ENCODE data around the gene HSD17B8.

The HSD17B8 gene

DNA sequence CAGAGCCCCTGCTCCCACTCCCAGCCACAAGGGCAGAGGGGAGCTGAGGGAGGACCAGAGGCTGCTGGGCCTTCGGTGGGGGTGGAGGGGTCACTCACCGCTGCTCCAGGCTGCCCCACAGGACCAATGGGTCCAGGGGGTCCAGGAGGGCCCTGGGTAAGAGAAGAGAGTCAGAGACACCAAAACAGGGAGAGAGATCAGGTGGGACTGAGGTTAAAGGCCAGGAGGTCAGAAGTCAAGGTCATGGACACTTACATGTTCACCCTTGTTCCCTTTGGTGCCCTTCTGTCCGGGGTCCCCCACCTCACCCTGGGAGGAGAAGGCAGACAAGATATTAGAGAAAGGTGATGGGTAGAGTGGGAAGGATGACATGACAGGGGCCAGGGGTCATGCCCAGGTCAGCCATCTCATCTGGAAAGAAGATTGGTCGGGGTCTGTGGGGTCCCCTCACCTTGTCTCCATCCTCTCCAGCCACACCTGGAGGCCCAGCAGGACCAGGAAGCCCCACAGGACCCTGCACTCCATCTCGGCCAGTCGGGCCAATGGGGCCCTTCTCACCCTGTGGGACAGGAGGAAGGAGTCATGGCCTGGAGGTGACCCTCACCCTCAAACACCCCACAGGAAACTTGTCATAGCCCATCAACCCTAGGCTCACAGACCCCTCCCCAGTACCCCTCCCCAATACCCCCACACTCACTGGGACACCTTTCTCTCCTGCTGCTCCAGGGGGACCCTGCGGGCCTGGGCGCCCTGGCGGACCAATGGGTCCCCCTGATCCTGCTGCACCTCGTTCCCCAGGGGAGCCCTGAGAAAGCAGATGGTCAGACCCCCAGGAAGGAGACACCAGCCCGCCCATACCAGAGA, 33.2 kb upstream of the HSD17B8 start:
- no peak for DNase-seq

DNA sequence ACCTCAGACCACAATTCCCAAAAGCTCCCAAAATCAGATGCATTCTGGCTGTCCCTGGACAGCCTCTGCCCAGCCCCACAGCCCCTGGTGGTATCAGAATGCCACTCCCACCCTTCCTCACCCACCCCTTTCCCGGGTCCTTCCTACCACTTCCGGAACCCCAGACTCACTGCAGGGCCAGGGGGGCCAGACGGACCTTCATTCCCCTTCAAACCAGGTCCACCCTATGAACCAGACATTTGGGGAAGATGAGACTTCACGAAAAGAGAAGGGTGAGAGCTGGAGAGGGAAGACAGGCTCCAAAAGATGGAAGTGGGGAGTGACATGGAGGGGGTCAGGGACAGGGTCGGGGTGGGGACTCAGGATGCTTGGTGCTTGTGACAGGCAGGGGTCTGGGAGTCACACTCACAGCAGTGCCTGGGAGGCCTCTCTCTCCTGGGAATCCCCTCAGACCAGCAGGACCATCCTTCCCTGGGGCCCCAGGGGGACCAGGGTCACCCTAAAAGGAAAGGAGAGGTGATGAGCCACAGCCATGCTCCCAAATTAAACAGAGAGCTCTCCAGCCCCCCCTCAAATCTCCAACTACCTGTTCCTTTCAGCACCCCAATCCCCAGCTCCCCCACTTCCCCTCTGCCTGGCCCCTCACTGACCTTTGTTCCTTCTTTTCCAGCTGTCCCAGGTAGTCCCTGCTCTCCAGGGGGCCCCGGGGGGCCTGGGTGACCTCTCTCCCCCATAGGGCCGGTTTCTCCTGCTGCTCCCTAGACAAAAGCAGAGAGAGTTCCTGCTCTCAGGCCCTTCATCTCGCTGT, 32.4 kb upstream of the HSD17B8 start:
- no peak for DNase-seq

DNA sequence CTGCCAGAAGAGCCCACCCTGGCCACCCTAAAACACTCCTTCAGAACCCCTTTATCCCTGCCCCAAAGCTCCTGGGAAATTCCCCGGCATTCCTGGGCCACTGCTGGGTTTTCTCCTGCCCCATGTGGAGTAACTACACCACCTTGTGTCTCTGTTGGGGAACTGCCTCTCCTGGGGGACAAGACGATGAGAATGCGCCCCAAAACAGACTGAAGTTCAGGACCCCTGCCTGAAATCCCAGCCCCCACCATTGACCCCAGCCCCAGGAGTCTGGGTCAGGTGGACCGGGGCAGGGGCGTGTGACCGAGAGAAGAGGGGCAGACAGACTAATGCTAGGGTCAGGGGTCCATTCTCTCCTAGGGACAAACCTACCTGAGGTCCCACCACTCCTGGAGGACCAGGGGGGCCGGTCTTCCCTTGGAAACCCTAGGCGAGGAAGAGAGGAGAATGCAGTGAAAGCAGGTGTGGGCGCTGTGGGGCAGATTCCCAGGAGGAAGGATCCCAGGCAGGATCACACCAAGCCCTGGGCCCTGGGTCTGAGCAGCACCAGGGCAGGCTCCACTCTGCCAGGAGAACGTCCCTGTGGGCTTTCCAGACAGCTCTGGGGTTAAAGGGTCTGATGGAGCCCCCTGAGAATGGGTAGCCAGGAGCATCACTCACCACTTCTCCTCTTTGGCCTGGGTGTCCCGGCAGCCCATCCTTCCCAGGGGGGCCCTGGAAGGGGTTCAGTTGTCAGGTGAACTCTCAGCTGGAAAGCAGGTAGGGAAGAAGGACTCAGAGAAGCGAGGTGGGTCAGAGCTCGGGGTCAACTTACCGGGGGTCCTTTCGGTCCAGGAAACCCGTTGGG, 31.5 kb upstream of the HSD17B8 start:
- peak; percentile 25 for DNase-seq

DNA sequence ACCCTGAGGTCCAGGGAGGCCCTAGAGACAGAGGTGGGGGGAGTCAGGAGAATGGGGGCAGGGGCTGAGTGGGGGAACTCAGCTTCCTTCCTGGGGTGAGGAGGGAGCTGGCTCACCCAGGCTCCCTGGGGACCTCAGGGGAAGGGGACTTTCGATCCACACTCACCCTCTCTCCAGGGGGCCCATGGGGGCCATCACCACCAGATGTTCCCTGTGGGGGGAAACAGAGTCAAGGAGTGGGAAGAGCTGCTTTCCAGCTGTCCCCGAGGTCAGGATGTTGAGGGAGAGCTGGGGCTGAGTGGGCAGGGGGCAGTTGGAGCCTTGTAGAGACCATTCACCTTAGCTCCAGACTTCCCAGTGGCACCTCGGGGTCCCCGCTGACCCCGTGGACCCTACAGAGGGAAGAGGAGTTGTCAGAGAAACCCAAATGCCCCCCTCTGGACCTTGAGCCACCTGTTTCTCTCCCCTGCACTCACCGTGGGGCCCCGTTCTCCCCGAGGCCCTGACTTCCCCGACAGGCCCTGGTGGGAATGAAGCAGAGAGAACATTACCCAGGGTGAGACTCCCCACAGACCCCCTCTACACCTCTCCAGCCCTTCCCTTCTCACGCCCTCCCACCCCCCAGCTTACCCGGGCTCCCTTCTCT, 30.8 kb upstream of the HSD17B8 start:
- DNase-seq = no peak

DNA sequence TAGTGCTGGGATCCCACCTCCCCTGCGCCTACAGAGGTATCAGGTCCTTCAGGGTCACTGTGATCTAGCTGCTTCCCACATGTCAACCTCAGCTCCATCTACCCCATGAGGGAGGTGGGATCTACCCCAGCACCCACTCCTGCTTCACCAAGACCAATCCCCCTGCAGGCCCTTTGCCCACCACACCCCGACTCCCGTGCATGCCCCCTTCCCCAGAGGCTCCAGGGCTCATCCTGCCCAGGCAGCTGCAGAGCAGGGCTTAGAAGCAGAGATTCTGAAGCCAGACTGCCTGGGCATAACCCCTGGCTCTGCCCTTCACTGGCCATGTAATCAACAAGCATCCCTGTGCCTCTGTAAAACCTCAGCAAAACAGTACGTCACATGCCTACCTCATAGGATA, 29.7 kb upstream of the HSD17B8 start:
- no peak for DNase-seq

DNA sequence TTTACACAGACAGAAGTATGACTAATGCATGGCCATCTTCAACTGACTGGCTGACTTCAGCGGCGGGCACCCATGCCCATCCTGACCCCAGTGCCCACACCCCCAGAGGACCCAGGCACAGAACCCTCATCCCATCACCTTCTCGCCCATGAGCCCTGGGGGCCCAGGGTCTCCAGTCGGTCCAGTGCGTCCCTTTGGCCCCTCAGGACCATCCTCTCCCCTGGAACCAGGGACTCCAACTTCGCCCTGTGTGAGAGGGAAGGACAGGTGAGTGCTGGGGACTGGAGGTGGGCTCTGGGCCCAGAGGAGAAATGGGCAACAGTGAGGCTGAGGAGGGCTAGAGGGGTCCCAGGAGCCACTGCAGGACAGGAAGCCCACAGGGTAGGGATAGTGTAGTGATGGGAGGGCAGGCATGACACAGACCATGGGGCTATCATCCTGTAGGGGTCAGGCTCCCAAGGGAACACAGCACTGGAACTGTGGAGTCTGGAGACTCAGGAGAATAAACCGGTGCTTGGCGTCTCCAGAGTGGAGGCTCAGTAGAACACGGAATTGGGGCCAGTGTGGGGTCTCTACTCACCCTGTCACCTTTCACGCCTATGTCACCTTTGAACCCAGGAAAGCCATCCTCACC, 28.9 kb upstream of the HSD17B8 start:
- no peak for DNase-seq

DNA sequence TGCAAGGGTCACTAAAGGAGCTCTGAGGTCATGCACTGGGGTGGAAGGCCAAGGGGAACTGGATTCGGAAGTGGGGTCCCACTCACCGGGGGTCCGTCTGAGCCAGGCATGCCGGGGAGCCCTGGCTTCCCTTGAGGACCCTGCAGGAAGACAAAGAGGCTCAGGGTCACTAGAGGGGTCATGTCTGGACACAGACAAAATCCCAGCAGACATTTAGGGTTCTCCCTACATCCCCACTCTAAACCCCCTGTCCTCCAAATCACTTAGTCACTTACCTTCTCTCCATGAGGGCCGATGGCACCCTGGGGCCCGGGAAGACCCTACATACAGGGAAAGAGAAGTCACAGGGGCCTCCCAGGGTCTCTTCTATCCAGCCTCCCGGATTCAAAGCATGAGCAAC, 27.5 kb upstream of the HSD17B8 start:
- no peak for DNase-seq

DNA sequence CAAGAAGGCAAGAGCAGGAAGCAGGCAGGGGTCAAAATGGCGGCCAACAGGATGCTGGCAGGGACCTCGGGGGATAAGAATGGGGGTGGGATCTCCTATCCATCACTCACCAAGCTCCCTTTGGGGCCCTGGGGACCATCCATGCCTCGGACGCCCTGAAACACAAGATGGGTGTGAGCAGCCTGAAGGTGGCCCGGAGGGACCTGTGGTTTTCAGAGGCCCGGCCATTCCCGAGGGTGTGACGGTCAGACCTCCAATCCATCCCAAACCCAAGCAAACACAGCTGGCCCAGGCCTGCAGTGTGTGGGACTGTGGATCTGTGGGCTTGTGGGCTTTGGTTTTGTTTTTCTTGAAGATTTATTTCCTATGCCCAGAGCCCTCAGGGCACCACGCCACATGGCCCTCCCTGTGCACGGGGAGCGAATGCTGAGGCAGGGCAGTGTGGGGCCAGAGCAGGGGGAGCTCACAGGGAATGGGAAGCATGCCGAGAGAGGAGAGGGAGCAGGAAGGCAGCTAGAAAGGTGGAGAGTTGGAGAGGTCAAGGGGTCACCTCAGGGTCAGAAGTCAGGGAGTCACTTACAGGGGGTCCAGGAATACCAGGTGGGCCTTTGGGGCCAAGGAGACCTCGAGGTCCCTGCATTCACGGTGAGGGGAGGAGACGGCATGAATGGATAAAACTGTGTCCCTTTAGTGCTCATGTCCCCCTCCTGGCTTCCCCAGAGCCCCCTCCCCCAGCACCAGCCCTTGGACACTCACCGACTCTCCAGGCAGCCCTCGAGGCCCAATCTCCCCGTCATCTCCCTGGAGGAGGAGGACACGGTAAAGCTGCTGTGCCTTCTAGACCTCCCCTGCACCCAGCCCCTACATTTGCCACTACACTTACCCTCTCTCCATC, 26.7 kb upstream of the HSD17B8 start:
- DNase-seq = no peak

DNA sequence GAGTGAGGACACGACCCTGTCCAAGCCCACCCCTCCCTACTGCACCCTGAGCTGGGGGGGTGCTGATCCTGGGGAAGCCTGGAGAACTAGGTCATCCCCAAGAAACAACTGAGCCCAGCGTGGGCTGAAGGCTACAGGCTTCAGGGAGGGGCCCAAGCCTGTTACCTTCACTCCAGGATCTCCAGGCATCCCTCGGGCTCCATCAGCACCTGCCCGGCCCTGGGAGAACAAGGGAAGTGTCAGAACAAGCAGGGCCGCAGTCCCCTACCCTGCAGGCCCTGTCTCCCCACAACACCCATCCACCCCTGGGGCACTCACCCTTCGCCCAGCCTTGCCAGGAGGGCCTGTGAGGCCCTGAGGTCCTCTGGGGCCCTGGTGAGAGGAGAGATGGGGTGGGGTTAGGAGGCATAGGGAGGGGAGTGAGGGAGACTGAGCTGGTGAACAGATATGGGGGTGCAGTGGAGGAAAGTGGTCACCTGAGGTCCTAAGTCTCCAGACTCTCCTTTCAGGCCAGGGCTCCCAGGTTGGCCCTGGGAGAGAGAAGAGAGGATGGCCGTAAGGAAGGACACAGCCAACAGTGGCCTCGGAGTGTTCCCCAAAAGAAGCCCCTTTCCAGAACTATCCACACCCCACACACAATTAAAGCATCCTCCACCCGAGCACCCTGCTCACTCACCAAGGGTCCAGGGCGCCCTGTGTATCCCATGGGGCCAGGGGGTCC, 25.5 kb upstream of the HSD17B8 start:
- no peak for DNase-seq

DNA sequence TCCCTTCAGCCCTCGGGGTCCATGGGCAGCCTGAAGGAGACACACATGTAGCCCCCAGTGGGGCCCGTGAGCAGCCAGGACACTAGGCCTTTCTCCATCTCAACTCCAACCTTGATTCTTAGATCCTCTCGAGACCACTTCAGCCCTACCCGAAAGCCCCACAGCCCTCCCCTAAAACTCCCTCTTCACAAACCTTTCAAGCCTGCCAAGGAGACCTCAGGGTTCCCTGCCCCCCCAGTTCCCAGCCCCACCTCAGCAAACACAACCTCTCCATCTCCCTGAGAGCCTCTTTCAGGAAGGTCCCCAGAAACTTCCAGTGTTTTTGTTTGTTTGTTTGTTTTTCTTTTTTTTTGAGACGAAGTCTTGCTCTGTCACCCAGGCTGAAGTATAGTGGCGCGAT, 23.3 kb upstream of the HSD17B8 start:
- no peak for DNase-seq

DNA sequence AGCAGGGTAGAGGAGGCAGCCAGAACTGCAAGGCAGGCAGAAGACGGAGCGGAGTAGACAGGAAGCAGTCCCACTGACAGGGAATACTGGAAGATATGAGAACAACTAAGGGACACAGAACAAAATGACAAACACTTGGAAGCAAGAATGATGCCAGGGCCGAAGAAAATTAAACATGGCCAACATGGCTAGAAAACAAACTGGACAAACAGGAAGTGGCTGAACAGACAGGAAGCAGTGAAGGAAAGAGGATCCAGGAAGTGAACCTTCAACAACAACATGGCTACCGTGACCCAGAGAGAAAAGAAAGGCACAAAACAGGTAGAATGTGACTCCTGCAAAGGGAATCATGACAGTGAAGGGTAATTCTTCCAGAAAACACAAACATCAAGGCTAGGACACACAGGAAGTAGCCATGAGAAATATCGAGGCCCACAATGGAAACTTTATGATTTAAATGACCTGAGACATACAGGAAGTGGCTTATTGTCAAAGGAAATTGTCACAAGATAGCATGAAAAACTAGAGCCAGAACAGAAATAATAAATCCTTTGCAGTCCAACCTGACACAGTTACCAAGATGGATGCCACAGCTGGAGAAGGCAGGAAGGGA, 21.3 kb upstream of the HSD17B8 start:
- DNase-seq = no peak

DNA sequence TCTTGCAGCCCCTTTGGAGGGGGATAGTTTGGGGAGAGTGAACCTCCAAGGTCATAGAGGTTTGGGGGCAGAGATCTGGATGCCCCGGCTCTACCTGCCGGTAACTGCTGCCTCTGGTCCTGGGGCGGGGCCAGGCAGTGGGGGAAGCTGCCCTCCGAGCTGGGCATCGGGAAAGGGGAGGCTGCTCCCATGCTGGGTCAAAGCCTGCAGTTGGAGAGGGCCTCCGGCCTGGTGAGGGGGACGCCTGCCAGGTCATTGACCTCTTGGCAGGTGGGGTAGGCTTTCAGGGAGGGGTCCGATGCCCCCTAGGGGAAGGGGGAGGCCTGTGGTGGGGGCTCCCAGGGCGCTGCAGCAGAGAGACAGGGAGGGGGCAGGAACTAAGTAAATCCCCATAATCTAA, 19.3 kb upstream of the HSD17B8 start:
- no peak for DNase-seq

DNA sequence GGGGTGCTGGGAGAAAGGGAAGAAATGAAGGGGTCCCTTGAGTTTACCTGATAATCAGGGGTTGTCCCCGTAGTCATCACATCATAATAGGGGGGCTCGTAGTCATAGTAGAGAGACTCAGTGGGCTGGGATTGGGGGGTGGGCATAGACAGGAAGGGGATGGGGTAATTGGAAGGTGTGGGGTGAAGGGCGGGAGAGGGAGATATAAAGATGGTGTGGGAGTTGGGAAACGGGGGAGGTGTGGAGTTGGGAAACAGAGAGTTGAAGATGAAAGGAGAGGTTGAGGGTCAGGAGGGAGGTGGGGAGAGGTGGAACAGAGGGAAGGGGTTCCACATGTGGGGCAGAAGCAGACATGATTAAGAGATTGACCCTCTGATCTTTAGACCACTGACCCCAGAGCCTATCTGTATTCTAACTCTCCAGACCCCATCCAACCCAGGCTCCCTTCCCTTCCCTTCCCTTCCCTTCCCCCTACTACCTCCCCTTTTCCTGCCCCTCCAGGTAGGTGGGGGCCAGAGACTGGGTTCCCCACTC, 18.7 kb upstream of the HSD17B8 start:
- DNase-seq = no peak

DNA sequence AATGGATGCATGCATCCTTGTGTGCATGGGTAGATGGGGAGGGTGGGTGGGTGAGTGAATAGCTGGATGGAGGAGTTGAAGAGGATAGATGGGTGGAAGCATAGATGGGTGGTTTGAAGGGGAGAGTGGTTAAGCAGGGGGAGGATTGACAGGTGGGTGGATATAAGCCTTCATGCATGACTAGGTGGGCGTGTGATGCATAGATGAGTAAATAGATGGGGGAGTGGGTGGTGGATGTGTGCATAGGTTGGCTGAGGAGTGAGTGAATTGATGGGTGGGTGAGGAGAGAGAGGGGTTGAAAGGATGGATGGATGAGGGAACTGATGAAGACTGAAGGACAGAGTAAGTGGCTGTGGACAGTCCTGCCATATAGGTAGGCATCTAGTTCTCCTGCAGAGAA, 16.6 kb upstream of the HSD17B8 start:
- no peak for DNase-seq

DNA sequence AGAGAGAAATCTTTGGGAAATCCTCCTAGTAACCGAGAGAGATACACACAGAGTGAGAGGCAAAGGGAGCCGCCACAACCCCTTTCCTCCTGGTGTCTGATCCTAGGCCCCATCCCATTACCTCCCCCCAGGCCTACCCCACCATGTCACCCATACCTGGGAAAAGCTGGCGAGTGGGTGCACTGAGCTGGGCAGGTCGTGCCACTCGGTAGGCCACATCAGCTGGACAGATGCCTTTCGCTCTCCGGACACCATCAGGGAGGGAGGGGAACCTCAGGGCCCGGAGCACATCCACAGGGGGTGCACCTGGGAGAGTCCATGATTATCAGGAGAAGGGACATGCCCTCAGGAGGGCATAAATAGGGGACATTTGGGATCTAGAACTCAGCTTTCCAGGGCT, 15.3 kb upstream of the HSD17B8 start:
- no peak for DNase-seq

DNA sequence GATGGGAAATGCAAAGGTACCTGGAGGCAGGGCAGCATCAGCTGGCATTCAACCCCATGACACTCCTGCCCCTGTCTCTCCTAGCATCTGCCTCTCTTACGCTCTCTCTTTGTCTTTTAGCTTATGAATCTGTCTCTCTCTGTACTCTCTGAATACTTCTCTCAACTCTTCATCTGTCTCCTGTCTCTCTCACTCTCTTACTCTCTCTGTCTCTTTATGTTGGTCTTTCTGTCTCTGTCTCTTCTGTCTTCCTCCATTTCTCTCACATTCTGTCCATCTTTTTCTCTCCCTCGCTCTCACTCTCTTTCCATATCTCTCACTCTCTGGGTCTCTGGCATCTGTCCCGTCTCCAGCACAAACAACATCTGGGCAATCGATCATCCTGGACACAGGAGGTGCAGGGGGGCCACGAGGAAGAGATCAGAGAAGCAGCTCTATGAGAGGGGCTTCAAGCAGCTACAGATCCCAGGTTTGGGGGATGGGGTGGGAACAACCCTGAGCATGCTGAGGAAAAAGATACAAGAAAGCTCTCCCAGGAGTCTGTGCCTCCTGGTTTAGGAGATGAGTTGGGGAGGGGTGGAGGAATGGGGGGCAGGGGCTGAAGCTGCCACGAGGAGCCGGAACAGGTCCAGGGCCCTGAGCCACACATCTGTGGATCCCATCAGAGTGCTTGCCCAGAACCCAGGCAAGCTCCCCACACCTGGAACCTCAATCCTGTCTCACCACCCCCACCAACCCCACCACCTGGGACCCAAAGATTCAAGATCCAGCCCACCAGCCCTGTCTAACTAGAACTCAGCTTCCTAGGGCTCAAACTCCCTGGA, 14.6 kb upstream of the HSD17B8 start:
- no peak for DNase-seq

DNA sequence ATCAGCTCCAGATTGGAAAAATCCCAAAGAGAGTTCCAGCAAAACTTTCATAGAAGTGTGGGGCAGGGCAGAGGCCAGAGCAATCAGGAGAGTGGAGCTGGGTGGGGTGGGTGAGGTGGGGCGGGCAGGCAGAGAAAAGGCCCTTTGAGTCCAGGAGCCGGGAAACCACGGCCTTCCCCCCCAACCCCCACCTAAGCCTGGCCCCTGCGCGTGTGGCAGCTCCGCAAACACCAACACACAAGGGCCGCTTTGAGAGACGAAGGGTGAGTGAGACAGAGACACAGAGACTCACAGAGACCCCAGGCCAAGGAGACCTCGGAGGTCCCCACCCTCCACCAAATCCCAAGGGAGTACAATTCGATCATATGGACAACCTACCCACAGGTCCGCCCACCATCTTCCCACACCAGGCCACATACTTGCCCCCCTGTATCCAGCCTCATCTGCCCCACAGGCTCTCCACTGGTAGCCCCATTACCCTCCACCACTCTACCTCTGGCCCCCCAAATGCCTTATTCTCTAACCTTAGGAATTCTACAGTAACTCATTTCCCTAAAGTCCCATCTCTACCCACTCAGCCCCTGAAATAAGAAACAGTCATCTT, 13.8 kb upstream of the HSD17B8 start:
- DNase-seq = no peak

All from fibroblast of skin of back (primary cell).